ENCODE data around the gene DTX4. TPM values are rescaled to one million over a fixed set of nuclear protein-coding genes. Genes with fewer than 3 reads are reported as not detected.

DTX4 gene
- total RNA-seq, 1 experiment from 2014 or later: 7.6 TPM

DNA sequence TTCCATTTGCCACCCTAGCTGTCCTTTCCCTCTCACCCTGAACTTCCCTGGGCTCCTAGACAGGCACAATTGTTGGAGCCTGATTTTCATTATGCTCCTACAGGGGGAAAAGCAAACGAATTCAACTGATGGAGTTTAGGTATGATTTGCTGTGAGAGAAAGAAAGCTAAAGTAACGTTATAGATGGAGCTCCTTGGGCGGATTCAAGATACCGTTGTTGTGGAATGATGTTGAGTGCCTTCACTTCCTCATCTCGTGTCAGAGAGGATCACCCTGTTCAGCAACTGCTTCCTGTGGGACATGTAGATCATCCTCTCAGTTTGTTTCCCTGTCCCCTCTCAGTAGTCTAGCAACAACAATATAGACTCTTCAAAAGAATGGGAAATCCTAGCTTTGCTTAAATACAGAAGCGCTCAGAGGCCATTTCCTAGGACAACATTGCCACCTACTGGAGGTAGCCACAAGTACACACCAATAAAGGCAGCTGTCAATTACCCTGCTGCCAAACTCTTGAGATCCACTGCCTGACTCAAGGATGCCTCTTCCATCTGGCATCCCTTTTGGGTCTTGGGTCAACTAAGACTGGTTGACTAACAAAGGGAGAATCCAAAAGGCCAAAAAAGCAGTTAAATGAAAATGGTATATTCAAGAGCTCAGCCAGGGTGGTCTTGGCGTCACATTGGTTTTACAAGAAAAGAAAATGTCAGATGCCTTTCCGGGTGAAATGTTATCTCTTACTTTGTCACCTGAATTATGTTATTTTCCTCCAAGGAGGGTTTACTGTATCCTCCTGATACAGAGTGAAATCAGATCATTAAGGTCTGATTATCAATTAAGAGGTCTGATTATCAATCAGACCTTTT lies 13.5 kb upstream of the DTX4 start:
- Histone ChIP-seq H4K20me1 (ENCODE audit: insufficient read depth) (no peaks in the 10 kb centered on the region), H3K79me2 (ENCODE audit: insufficient read depth, low read length) (no peaks in the 10 kb centered on the region), H3K27ac (ENCODE audit: low read depth, low read length) (no peak overlapping the region), H3K9ac (ENCODE audit: low read length) (no peak overlapping the region), H3K9me3 (ENCODE audit: control insufficient read depth in 1 of 2, insufficient read depth in 1 of 2, low read depth in 1 of 2, low read length in 2 of 2) (no peaks in the 10 kb centered on the region), H2AFZ (ENCODE audit: low read depth, low read length, poor library complexity, severe bottlenecking) (no peak overlapping the region), H3K4me3 (replicated peaks in 1 of 2; ENCODE audit: low read depth in 1 of 2, low read length in 2 of 2) (no peak overlapping the region), H3K4me2 (ENCODE audit: low read length) (no peak overlapping the region), H3K27me3 (ENCODE audit: insufficient read depth, low read length) (no peaks in the 10 kb centered on the region), H3K4me1 (ENCODE audit: control insufficient read depth in 1 of 2, insufficient read depth in 2 of 2, low read length in 2 of 2) (no peaks in the 10 kb centered on the region), H3K9me2 (ENCODE audit: insufficient read depth) (no peaks in the 10 kb centered on the region), H3K36me3 (ENCODE audit: control insufficient read depth in 1 of 2, insufficient read depth in 2 of 2, low read length in 2 of 2) (no peaks in the 10 kb centered on the region)
- peak; percentile 47 for DNase-seq (ENCODE audit: low read depth, low spot score)
- ChIA-PET POLR2A (interaction anchor here (0.9 to 1.0 kb wide), 2 partner anchors 10 to 14 kb away, joined by 3 to 6 read pairs; no protein-coding TSS in a partner anchor), CTCF (interaction anchor here (0.7 to 3.6 kb wide), 27 partner anchors 8 to 1813 kb away, joined by 3 to 59 read pairs (median 4); partner anchors contain the start of genes DTX4 and FAM111A), RAD21 (ENCODE audit: low non-redundant PET in 1 of 2, low total read pairs in 2 of 2, uncharacterized antibody in 2 of 2, unreplicated experiment in 2 of 2) (interaction anchor here (0.6 to 1.3 kb wide), 4 partner anchors 13 to 52 kb away, joined by 3 to 5 read pairs (median 3); partner anchors contain the start of gene FAM111A (in 1 of the 2))
- TF ChIP-seq, protein P1, sequence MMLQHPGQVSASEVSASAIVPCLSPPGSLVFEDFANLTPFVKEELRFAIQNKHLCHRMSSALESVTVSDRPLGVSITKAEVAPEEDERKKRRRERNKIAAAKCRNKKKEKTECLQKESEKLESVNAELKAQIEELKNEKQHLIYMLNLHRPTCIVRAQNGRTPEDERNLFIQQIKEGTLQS (IDR thresholded peaks at IDR 0.05): no peak
- no peak for TF ChIP-seq CEBPB (IDR thresholded peaks at IDR 0.05; ENCODE audit: low read depth)
- TF ChIP-seq, protein P2, sequence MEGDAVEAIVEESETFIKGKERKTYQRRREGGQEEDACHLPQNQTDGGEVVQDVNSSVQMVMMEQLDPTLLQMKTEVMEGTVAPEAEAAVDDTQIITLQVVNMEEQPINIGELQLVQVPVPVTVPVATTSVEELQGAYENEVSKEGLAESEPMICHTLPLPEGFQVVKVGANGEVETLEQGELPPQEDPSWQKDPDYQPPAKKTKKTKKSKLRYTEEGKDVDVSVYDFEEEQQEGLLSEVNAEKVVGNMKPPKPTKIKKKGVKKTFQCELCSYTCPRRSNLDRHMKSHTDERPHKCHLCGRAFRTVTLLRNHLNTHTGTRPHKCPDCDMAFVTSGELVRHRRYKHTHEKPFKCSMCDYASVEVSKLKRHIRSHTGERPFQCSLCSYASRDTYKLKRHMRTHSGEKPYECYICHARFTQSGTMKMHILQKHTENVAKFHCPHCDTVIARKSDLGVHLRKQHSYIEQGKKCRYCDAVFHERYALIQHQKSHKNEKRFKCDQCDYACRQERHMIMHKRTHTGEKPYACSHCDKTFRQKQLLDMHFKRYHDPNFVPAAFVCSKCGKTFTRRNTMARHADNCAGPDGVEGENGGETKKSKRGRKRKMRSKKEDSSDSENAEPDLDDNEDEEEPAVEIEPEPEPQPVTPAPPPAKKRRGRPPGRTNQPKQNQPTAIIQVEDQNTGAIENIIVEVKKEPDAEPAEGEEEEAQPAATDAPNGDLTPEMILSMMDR (IDR thresholded peaks at IDR 0.05 in 2 of 3, conservative IDR thresholded peaks at IDR 0.05 in 1 of 3; ENCODE audit: borderline replicate concordance in 1 of 3, insufficient read depth in 1 of 3, low read depth in 2 of 3, low read length in 2 of 3): peak; percentile 58 to 79 (median 77); a peak in 5 of 6 replicates
- TF ChIP-seq POLR2AphosphoS5 (IDR thresholded peaks at IDR 0.05; ENCODE audit: low read depth, low read length): no peak
- no peak for TF ChIP-seq SRF (IDR thresholded peaks at IDR 0.05; ENCODE audit: low read depth)
- no peak for TF ChIP-seq ELF1 (IDR thresholded peaks at IDR 0.05; ENCODE audit: borderline replicate concordance, low read depth)
- peak; percentile 88 for TF ChIP-seq RAD21 (IDR thresholded peaks at IDR 0.05; ENCODE audit: low read depth)
- TF ChIP-seq SIN3A (IDR thresholded peaks at IDR 0.05; ENCODE audit: low read depth): no peak
- no peak for TF ChIP-seq EZH2phosphoT487 (IDR thresholded peaks at IDR 0.05; ENCODE audit: borderline replicate concordance)
- TF ChIP-seq TCF7L2 (IDR thresholded peaks at IDR 0.05; ENCODE audit: borderline replicate concordance, extremely low read depth, insufficient read depth, insufficient read length): no peak
- ATAC-seq: peak; percentile 94
- BruUV-seq (replicated peaks): no TSS peak
- intact Hi-C loops (cut with micrococcal nuclease): loop anchor here (1.0 to 2.0 kb wide), 2 partner anchors 62 to 103 kb away; no protein-coding TSS in a partner anchor

All from HCT116 (cell line).